OCI-LY1 (cell line): ENCODE results near the gene NUP107.

ENCODE experiments used
- H2AFZ ChIP-seq: fragments of 200-600 bp; sonication (generic), shearing (Covaris generic); 2 replicates; pipeline ENCODE4 v1.6.0; 2014; ENCODE audit warnings: antibody characterized with exemption, mild to moderate bottlenecking, low read length
- H3F3A ChIP-seq: fragments of 200-600 bp; sonication (generic), shearing (Covaris generic); 2 replicates; pipeline ENCODE4 v1.6.0; 2014; ENCODE audit warnings: mild to moderate bottlenecking, antibody characterized with exemption, low read length, moderate library complexity; ENCODE audit not compliant: insufficient read depth
- H3K27ac ChIP-seq: fragments of 200-600 bp; sonication (generic); 2 replicates; pipeline ENCODE4 v1.5.1; 2014; ENCODE audit warnings: low read length, mixed run types, mild to moderate bottlenecking, low read depth; ENCODE audit not compliant: poor library complexity, severe bottlenecking
- H3K27me3 ChIP-seq: fragments of 200-600 bp; sonication (generic); 2 replicates; pipeline ENCODE4 v1.6.0; 2014; ENCODE audit warnings: antibody characterized with exemption, mild to moderate bottlenecking, low read length, moderate library complexity; ENCODE audit not compliant: insufficient read depth
- H3K36me3 ChIP-seq: fragments of 200-600 bp; sonication (generic); 2 replicates; pipeline ENCODE4 v1.6.1; 2014; ENCODE audit warnings: mild to moderate bottlenecking, antibody characterized with exemption, low read length, moderate library complexity, mixed read lengths; ENCODE audit not compliant: insufficient read depth
- H3K4me1 ChIP-seq: fragments of 200-600 bp; sonication (generic); 2 replicates; pipeline ENCODE4 v1.5.1; 2014; ENCODE audit warnings: mild to moderate bottlenecking, low read length, moderate library complexity; ENCODE audit not compliant: insufficient read depth, severe bottlenecking
- H3K4me2 ChIP-seq: fragments of 200-600 bp; sonication (generic), shearing (Covaris generic); 2 replicates; pipeline ENCODE4 v1.6.1; 2014; ENCODE audit warnings: low read length
- H3K4me3 ChIP-seq: fragments of 200-600 bp; sonication (generic); 2 replicates; pipeline ENCODE4 v1.5.1; 2014; ENCODE audit warnings: low read length, low read depth, mild to moderate bottlenecking, mixed read lengths; ENCODE audit not compliant: poor library complexity, severe bottlenecking
- H3K79me2 ChIP-seq: fragments of 200-600 bp; shearing (Covaris generic); 2 replicates; pipeline ENCODE4 v1.6.1; 2016; ENCODE audit warnings: mixed run types, low read length, mixed read lengths; ENCODE audit not compliant: insufficient read depth
- H3K9ac ChIP-seq: fragments of 200-600 bp; sonication (generic), shearing (Covaris generic); 2 replicates; pipeline ENCODE4 v1.6.1; 2014; ENCODE audit warnings: mild to moderate bottlenecking, low read length, mixed read lengths
- H3K9me2 ChIP-seq: fragments of 200-600 bp; sonication (generic), shearing (Covaris generic); 2 replicates; pipeline ENCODE4 v1.6.1; 2014; ENCODE audit warnings: low read depth, mild to moderate bottlenecking, low read length, mixed read lengths
- H3K9me3 ChIP-seq: fragments of 200-600 bp; shearing (Covaris generic); 2 replicates; pipeline ENCODE4 v1.6.1; 2014; ENCODE audit warnings: low read length, mixed read lengths
- H4K20me1 ChIP-seq: fragments of 200-600 bp; sonication (generic), shearing (Covaris generic); 2 replicates; pipeline ENCODE4 v1.6.0; 2016; ENCODE audit warnings: mild to moderate bottlenecking, low read length; ENCODE audit not compliant: insufficient read depth
- CTCF ChIP-seq: fragments of 200-600 bp; sonication (generic), shearing (Covaris generic); IDR thresholded peaks from 2 replicates; pipeline ENCODE4 v1.5.1; 2017; ENCODE audit warnings: mild to moderate bottlenecking, antibody characterized with exemption, low read length, moderate library complexity, mixed read lengths
- EZH2 ChIP-seq: fragments of 200-600 bp; sonication (generic), shearing (Covaris generic); IDR thresholded peaks from 2 replicates; pipeline ENCODE4 v1.8.0; 2017; ENCODE audit warnings: borderline replicate concordance, mixed run types, mild to moderate bottlenecking, antibody characterized with exemption, low read length, moderate library complexity, mixed read lengths

Gene NUP107

DNA sequence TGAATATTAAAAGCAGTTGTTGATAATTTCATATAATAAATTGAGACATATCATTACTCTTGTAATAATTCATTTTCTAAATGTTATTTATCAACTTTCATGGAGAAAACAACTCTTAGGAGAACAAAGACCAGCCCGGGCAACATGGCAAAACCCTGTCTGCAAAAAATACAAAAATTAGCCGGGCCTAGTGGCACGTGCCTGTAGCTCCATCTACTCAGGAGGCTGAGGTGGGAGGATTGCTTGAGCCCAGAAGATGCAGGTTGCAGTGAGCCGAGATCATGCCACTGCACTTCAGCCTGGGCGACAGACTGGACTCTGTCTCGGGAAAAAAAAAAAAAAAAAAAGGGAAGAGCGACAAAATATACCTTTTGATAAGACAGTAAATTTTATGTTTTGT lies 80.4 kb downstream of the NUP107 start:
- Histone ChIP-seq H4K20me1 (no peaks in the 10 kb centered on the region), H3K9ac (no peak overlapping the region), H3K27me3 (no peaks in the 10 kb centered on the region), H3K9me3 (no peaks in the 10 kb centered on the region), H3K4me2 (no peak overlapping the region), H3F3A (peaks cover 4% of the 10 kb centered on the region; the same call in 1 of the 2 replicates), H2AFZ (no peak overlapping the region), H3K4me3 (no peak overlapping the region), H3K9me2 (no peaks in the 10 kb centered on the region), H3K79me2 (no peaks in the 10 kb centered on the region), H3K4me1 (peaks cover 19% of the 10 kb centered on the region), H3K27ac (no peak overlapping the region), H3K36me3 (peaks cover 29% of the 10 kb centered on the region)
- TF ChIP-seq CTCF: no peak
- TF ChIP-seq EZH2: no peak

DNA sequence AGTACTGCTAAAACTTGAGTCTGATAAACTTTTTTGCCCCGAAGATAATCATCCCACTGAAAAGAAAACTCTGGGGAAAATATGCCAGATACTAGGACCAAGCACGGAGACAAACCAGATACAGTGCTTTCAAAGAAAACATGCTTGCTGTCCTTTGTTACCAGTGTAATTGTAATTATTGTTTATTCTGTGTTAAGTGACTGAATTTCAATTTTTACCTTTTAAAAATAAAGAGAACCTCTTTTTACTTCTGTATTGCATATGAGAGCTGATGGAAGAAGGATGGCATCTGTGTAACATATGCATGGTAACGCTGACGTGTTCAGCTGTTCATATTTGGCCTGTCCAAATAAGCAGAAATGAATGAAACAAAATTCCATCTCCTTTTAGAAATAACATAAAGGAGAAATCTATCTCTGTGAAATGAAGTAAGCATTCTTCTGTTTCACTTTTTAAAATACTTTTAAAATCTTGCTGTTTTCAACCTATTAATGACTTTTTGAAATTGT lies 81.7 kb downstream of the NUP107 start:
- Histone ChIP-seq H3K9me2 (no peaks in the 10 kb centered on the region), H3K9me3 (no peaks in the 10 kb centered on the region), H3K4me3 (no peak overlapping the region), H3K36me3 (peaks cover 25% of the 10 kb centered on the region), H3K27ac (no peak overlapping the region), H4K20me1 (no peaks in the 10 kb centered on the region), H3K4me1 (peaks cover 30% of the 10 kb centered on the region), H3F3A (peaks cover 4% of the 10 kb centered on the region; the same call in 1 of the 2 replicates), H3K9ac (no peak overlapping the region), H3K27me3 (no peaks in the 10 kb centered on the region), H3K79me2 (no peaks in the 10 kb centered on the region), H3K4me2 (no peak overlapping the region), H2AFZ (no peak overlapping the region)
- TF ChIP-seq CTCF: no peak
- TF ChIP-seq EZH2: no peak

- peaks cover 12% of the 10 kb centered on the region; the same call in 1 of the 2 replicates for H3K36me3 ChIP-seq
- H3K4me2 ChIP-seq: no peak overlapping the region
- H3K9me2 ChIP-seq: no peaks in the 10 kb centered on the region
- H3K9me3 ChIP-seq: no peaks in the 10 kb centered on the region
- no peaks in the 10 kb centered on the region for H3K27me3 ChIP-seq
- peaks cover 45% of the 10 kb centered on the region for H3K4me1 ChIP-seq
- H3K9ac ChIP-seq: no peak overlapping the region
- no peak overlapping the region for H3K4me3 ChIP-seq
- H4K20me1 ChIP-seq: no peaks in the 10 kb centered on the region
- no peak overlapping the region for H2AFZ ChIP-seq
- no peak for TF ChIP-seq EZH2
- TF ChIP-seq CTCF: no peak
- H3K79me2 ChIP-seq: no peaks in the 10 kb centered on the region
- H3F3A ChIP-seq: peaks cover 4% of the 10 kb centered on the region; the same call in 1 of the 2 replicates
- peak overlapping the region; percentile 99 for H3K27ac ChIP-seq
Measured at GRCh38 chr12:68769941-68770340, 83.2 kb downstream of the NUP107 start.
